GM12878 (cell line): ENCODE measurements around the gene LIG3. TPM values are rescaled to one million over a fixed set of nuclear protein-coding genes. Genes with fewer than 3 reads are reported as not detected.
A peak's percentile ranks its signal among the peaks of the same experiment; 100 is the strongest.

Experiments used
- CREB1 ChIP-seq: IDR thresholded peaks from 2 replicates; pipeline ENCODE4 v1.6.1; 2012; ENCODE audit warnings: low read depth, mild to moderate bottlenecking, inconsistent platforms
- DPF2 ChIP-seq: fragments of 450-650 bp; IDR thresholded peaks from 2 replicates; pipeline ENCODE4 v1.6.1; 2017; ENCODE audit warnings: mild to moderate bottlenecking
- HDGF ChIP-seq: fragments of 450-650 bp; IDR thresholded peaks from 2 replicates; pipeline ENCODE4 v1.6.1; 2016; ENCODE audit warnings: antibody characterized with exemption
- JUNB ChIP-seq: IDR thresholded peaks from 2 replicates; pipeline ENCODE4 v1.6.1; 2016; ENCODE audit warnings: antibody characterized with exemption, mild to moderate bottlenecking
- MTA3 ChIP-seq: IDR thresholded peaks from 2 replicates; pipeline ENCODE4 v1.6.1; 2012; ENCODE audit warnings: low read length, inconsistent platforms, borderline replicate concordance
- MXI1 ChIP-seq: fragments of 150-350 bp; IDR thresholded peaks from 2 replicates; pipeline ENCODE4 v1.6.1; 2011; ENCODE audit warnings: low read depth, mild to moderate bottlenecking, inconsistent platforms, low read length, improper control_type of control experiment
- NR2C1 ChIP-seq: fragments of 450-650 bp; IDR thresholded peaks from 2 replicates; pipeline ENCODE4 v1.6.1; 2017; ENCODE audit warnings: antibody characterized with exemption, mild to moderate bottlenecking, moderate library complexity
- NR2C2 ChIP-seq: IDR thresholded peaks from 2 replicates; pipeline ENCODE4 v1.6.1; 2011; ENCODE audit warnings: borderline replicate concordance, low read depth; ENCODE audit not compliant: control insufficient read depth, insufficient read length
- NR2F1 ChIP-seq: fragments of 450-650 bp; conservative IDR thresholded peaks from 2 replicates; pipeline ENCODE4 v1.6.1; 2017; ENCODE audit warnings: mild to moderate bottlenecking
- PAX8 ChIP-seq: fragments of 450-650 bp; IDR thresholded peaks from 2 replicates; pipeline ENCODE4 v1.6.1; 2017; ENCODE audit warnings: mild to moderate bottlenecking, moderate library complexity
- POLR2A ChIP-seq: IDR thresholded peaks from 2 replicates; pipeline ENCODE4 v1.6.1; 2011; ENCODE audit warnings: low read depth, mild to moderate bottlenecking, low read length
- SIN3A ChIP-seq: IDR thresholded peaks from 2 replicates; pipeline ENCODE4 v1.6.1; 2012; ENCODE audit warnings: low read depth, low read length, improper control_type of control experiment
- SMARCA5 ChIP-seq: fragments of 450-650 bp; IDR thresholded peaks from 2 replicates; pipeline ENCODE4 v1.6.1; 2017; ENCODE audit warnings: mild to moderate bottlenecking
- polyA plus RNA-seq, 11 experiments: library from polyadenylated mRNA; depleted of rRNA in 4 of 11; unstranded in 6 of 11; stranded (reverse) in 5 of 11; fragments of >200 nt; fragmentation: Nextera tagmentation in 4 of 11; fragmentation: Illumina TruSeq in 1 of 11; extraction: Ambion mirVana in 4 of 11; extraction: Trizol in 1 of 11; gene quantifications; 1 replicate in 1 of 11; 2 replicates in 10 of 11; pipeline versions ENCODE4 v1.2.1 to v1.2.3, GENCODE V29; 2011 to 2016; ENCODE audit warnings: inconsistent platforms in 2 of 11, missing spikeins in 2 of 11, low read depth in 1 of 11
- total RNA-seq, 4 experiments: library from RNA; depleted of rRNA in 3 of 4; stranded (reverse); fragments of >200 nt in 3 of 4; fragmentation: Illumina TruSeq in 1 of 4; extraction: Trizol in 1 of 4; gene quantifications; 2 replicates each; pipeline versions ENCODE4 v1.2.1 to v1.2.3, GENCODE V29; 2013 to 2021
- TF ChIP-seq, protein P1 (sequence below): fragments of 450-650 bp; IDR thresholded peaks from 2 replicates; pipeline ENCODE4 v1.6.1; 2017; ENCODE audit warnings: low read depth, mild to moderate bottlenecking, moderate library complexity
- TF ChIP-seq, protein P2 (sequence below): IDR thresholded peaks from 2 replicates; pipeline ENCODE4 v1.6.1; 2011; ENCODE audit warnings: borderline replicate concordance, low read depth, mild to moderate bottlenecking, moderate library complexity, low read length; ENCODE audit not compliant: insufficient read depth, poor library complexity, severe bottlenecking
- TF ChIP-seq, protein P3 (sequence below): fragments of 450-650 bp; IDR thresholded peaks from 2 replicates; pipeline ENCODE4 v1.6.1; 2017; ENCODE audit warnings: mild to moderate bottlenecking, moderate library complexity
- TF ChIP-seq, protein P4 (sequence below): IDR thresholded peaks from 2 replicates; pipeline ENCODE4 v1.6.1; 2011; ENCODE audit warnings: borderline replicate concordance, low read depth, mild to moderate bottlenecking, moderate library complexity, mixed read lengths, low read length; ENCODE audit not compliant: insufficient read depth; ENCODE audit errors: extremely low read length

Gene LIG3
- total and polyA plus RNA-seq, 10 of the 15 experiments (the other 5 are each of a cell fraction or from before 2014, with no cell fraction given), result 6.5 to 45.4 (median 31.0) TPM

DNA sequence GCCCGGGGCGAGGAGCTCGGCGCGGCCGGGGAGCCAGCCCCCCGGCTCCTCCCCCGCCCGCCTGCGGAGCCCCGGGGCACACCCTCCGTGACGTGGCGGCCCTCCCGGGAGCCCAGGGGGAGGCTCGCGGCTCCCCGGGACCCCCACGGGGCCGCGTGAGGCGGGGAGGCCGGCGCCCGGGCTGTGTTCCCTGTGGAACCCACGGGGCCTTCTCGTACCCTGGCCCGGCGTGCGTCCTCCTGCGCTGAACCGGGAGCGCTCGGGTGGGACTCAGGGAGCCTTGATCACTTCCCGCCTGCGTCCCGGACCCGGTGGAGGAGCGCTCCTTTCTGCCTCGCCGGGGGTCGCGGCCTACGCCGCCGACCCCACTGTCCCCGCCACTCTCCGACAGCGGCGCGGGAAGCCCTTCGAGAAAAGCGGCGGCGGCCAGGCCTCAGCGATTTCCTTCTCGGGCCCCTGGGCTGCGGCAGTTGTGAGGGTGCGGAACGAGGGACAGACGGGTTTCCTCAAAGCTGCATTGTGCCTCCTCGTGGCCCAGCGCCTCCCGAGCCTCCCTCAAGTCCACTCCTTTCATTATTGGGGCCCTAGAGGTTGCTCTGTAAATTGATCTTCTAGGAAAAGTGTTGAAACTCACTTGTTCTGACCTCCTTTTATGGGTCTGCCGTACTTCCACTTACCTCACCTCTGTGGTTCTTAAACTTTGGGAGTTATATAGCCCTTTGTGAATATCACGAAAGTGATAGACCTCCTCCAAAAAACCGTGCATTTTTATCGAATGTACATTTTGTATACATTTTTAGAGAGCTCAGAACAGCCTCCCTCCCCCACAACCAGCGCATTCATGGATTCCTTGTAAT, 597 bp downstream of the LIG3 start (continued):
- 0 out of 2 replicates have a peak, but pooled peaks have one; percentile 53 for TF ChIP-seq HDGF
- TF ChIP-seq NR2C2, result no peak
- TF ChIP-seq NR2F1, result peak; percentile 63; the same call in 1 of the 2 replicates
- TF ChIP-seq, protein P1, sequence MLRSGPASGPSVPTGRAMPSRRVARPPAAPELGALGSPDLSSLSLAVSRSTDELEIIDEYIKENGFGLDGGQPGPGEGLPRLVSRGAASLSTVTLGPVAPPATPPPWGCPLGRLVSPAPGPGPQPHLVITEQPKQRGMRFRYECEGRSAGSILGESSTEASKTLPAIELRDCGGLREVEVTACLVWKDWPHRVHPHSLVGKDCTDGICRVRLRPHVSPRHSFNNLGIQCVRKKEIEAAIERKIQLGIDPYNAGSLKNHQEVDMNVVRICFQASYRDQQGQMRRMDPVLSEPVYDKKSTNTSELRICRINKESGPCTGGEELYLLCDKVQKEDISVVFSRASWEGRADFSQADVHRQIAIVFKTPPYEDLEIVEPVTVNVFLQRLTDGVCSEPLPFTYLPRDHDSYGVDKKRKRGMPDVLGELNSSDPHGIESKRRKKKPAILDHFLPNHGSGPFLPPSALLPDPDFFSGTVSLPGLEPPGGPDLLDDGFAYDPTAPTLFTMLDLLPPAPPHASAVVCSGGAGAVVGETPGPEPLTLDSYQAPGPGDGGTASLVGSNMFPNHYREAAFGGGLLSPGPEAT, result peak; percentile 39
- TF ChIP-seq CREB1, result peak; percentile 67
- TF ChIP-seq, protein P2, sequence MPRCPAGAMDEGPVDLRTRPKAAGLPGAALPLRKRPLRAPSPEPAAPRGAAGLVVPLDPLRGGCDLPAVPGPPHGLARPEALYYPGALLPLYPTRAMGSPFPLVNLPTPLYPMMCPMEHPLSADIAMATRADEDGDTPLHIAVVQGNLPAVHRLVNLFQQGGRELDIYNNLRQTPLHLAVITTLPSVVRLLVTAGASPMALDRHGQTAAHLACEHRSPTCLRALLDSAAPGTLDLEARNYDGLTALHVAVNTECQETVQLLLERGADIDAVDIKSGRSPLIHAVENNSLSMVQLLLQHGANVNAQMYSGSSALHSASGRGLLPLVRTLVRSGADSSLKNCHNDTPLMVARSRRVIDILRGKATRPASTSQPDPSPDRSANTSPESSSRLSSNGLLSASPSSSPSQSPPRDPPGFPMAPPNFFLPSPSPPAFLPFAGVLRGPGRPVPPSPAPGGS, result no peak
- TF ChIP-seq, protein P3, sequence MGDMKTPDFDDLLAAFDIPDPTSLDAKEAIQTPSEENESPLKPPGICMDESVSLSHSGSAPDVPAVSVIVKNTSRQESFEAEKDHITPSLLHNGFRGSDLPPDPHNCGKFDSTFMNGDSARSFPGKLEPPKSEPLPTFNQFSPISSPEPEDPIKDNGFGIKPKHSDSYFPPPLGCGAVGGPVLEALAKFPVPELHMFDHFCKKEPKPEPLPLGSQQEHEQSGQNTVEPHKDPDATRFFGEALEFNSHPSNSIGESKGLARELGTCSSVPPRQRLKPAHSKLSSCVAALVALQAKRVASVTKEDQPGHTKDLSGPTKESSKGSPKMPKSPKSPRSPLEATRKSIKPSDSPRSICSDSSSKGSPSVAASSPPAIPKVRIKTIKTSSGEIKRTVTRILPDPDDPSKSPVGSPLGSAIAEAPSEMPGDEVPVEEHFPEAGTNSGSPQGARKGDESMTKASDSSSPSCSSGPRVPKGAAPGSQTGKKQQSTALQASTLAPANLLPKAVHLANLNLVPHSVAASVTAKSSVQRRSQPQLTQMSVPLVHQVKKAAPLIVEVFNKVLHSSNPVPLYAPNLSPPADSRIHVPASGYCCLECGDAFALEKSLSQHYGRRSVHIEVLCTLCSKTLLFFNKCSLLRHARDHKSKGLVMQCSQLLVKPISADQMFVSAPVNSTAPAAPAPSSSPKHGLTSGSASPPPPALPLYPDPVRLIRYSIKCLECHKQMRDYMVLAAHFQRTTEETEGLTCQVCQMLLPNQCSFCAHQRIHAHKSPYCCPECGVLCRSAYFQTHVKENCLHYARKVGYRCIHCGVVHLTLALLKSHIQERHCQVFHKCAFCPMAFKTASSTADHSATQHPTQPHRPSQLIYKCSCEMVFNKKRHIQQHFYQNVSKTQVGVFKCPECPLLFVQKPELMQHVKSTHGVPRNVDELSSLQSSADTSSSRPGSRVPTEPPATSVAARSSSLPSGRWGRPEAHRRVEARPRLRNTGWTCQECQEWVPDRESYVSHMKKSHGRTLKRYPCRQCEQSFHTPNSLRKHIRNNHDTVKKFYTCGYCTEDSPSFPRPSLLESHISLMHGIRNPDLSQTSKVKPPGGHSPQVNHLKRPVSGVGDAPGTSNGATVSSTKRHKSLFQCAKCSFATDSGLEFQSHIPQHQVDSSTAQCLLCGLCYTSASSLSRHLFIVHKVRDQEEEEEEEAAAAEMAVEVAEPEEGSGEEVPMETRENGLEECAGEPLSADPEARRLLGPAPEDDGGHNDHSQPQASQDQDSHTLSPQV, result no peak
- peak; percentile 77 for TF ChIP-seq POLR2A
- peak; percentile 10; the same call in 1 of the 2 replicates for TF ChIP-seq SIN3A
- peak; percentile 26; the same call in 1 of the 2 replicates for TF ChIP-seq MXI1
- peak; percentile 82; the same call in 1 of the 2 replicates for TF ChIP-seq DPF2
- TF ChIP-seq NR2C1, result 0 out of 2 replicates have a peak, but pooled peaks have one; percentile 38
- no peak for TF ChIP-seq MTA3
- TF ChIP-seq, protein P4, sequence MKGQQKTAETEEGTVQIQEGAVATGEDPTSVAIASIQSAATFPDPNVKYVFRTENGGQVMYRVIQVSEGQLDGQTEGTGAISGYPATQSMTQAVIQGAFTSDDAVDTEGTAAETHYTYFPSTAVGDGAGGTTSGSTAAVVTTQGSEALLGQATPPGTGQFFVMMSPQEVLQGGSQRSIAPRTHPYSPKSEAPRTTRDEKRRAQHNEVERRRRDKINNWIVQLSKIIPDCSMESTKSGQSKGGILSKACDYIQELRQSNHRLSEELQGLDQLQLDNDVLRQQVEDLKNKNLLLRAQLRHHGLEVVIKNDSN, result no peak
- TF ChIP-seq SMARCA5, result 0 out of 2 replicates have a peak, but pooled peaks have one; percentile 59
- TF ChIP-seq PAX8, result no peak
- no peak for TF ChIP-seq JUNB
